GM12801 (cell line): Measurements from ENCODE around the gene ST6GALNAC3.

Source experiments
- TF ChIP-seq, protein P1 (sequence below): IDR thresholded peaks from one replicate; pipeline ENCODE4 v1.5.1; 2011; ENCODE audit warnings: control low read depth; ENCODE audit not compliant: insufficient read length; ENCODE audit errors: extremely low read depth

The ST6GALNAC3 gene

DNA sequence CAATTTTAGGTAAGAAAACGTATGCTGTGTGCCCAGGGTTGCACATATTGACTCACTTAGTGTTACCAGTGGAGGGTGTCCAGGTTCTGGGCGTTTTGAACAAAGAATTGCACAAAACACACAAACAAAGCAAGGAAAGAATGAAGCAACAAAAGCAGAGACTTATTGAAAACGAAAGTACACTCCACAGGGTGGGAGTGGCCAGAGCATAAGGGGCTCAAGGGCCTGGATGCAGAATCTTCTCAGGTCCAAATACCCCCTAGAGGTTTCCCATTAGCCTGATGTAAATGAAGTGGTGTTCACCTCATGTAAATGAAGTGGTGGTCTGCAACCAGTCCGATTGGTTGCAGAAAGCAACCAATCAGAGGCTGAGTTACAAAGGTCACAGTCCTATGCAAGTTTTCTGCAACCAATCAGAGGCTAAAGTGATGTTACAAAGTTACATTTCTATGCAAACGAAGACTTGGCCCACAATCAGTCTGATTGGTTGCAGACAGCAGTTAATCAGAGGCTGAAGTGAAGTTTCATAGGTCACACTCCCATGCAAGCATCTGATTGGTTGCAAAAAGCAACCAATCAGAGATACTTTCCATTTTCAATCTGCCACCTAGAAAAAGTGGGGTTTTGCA lies 228.3 kb downstream of the ST6GALNAC3 start:
- TF ChIP-seq, protein P1, sequence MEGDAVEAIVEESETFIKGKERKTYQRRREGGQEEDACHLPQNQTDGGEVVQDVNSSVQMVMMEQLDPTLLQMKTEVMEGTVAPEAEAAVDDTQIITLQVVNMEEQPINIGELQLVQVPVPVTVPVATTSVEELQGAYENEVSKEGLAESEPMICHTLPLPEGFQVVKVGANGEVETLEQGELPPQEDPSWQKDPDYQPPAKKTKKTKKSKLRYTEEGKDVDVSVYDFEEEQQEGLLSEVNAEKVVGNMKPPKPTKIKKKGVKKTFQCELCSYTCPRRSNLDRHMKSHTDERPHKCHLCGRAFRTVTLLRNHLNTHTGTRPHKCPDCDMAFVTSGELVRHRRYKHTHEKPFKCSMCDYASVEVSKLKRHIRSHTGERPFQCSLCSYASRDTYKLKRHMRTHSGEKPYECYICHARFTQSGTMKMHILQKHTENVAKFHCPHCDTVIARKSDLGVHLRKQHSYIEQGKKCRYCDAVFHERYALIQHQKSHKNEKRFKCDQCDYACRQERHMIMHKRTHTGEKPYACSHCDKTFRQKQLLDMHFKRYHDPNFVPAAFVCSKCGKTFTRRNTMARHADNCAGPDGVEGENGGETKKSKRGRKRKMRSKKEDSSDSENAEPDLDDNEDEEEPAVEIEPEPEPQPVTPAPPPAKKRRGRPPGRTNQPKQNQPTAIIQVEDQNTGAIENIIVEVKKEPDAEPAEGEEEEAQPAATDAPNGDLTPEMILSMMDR = no peak

DNA sequence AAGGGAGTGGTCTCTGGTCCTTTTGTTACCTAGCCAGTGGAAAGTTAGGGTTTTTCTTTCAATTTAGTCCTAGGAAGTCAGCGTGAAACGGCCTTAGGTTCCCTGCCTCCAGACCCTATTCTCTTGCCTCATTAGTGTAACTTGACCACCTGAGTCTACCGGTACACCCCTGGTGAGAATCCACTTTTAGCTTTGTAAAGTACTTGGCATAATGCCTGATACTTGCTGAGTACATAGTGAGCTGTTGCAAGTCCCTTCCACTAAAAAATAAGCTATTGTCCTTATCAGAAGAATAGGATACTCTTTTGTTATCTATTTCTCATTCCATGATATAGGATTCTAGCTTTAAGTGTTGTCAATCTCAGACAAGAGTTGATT lies 228.8 kb downstream of the ST6GALNAC3 start:
- TF ChIP-seq, protein P1 = no peak

GRCh38 chr1:76313304-76313703 lies 238.8 kb downstream of the ST6GALNAC3 start:
- TF ChIP-seq, protein P1 = no peak

GRCh38 chr1:76314730-76315129 lies 240.2 kb downstream of the ST6GALNAC3 start:
- TF ChIP-seq, protein P1 = no peak

GRCh38 chr1:76317299-76317900 lies 242.9 kb downstream of the ST6GALNAC3 start:
- TF ChIP-seq, protein P1 = no peak

DNA sequence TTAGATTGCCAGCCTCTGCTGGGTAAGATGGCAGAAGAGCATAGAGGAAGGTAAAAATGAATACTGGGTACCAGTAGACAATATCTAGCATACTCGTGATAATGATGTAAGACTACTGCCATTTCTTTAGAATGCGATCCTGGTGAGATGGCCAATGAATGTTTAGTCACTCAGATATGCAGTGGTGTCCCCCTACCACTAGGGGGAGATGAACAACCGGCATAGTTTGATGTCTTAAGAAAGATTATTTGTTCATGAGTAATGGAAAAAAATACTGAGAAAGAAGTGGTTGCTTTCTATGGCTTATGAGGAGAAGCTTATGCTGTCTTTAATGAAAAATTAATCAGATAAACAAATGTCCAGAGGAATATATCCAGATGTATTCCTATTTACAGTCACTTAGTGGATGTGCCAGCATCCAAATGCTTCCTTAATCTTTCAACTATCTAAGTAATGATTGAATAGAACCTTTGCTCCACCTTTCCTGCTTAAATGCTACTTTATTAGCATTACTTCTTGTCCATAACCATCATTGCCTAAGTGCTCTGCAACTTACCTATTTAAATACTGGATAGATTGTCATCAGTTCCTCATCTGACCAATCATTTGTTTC lies 256.6 kb downstream of the ST6GALNAC3 start:
- TF ChIP-seq, protein P1 = peak; percentile 71

DNA sequence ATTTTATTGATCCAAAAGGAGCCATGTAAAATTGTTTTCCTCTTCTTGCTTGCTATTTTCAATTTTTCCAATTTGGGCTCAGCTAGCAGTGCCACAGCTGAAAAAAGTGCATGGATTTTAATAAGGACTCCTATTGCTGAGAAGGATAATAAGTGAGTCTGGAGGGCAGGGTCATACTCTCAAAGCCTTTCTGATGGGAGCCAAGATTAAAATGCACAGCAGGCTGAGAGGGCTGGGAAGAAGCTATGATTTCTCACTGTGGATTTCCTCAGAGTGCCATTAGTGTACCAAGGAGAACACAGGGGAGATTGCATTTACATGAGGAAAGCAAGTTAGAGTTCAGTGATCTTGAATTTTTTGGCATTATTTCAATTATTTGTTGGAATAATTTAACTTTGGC lies 261.3 kb downstream of the ST6GALNAC3 start:
- TF ChIP-seq, protein P1 = no peak
